Measurements from ENCODE around the gene AP1AR. TPM values are rescaled to one million over a fixed set of nuclear protein-coding genes. Genes with fewer than 3 reads are reported as not detected.

Gene AP1AR
- total RNA-seq, 4 donors from 2014 or later: 13.4 to 22.7 (median 15.6) TPM

Other genes with a start within 250 kb of the AP1AR start
- gene FAM241A, start 86.3 kb upstream of the AP1AR start, total RNA-seq: 1 to 10 TPM; 2.8 to 3.7 (median 3.4) TPM
- gene TIFA, start 54.1 kb downstream of the AP1AR start, total RNA-seq: 10 to 100 TPM in 3 of 4 donors, 1 to 10 TPM in 1; 9.5 to 16.2 (median 12.4) TPM
- gene ALPK1, start 65.6 kb downstream of the AP1AR start, total RNA-seq: 10 to 100 TPM; 15.7 to 87.2 (median 24.2) TPM

Data from suprapubic skin (tissue), 4 donors.